Lower lobe of right lung (tissue), 2 donors: ENCODE measurements around the gene ADAMTS6. TPM values are rescaled to one million over a fixed set of nuclear protein-coding genes. Genes with fewer than 3 reads are reported as not detected.
"Not testable (repeated sequence)": the region's sequence is repeated elsewhere in the genome, so short reads cannot be mapped to it uniquely, and the experiment has no call there.

Experiments used
- ATAC-seq, 2 donors: fragments of 200-7000 bp; cut with Tn5 transposase; one replicate each; pipeline ENCODE4 v1.9.1; 2020 to 2022; ENCODE audit warnings: mild to moderate bottlenecking in 2 of 2, moderate library complexity in 2 of 2
- DNase-seq: peaks from one replicate; pipeline ENCODE4 v3.0.0-alpha.2; 2020
- H3K27ac ChIP-seq: fragments of 200-600 bp; one replicate; pipeline ENCODE4 v1.8.0; 2022
- H3K27me3 ChIP-seq: fragments of 200-600 bp; one replicate; pipeline ENCODE4 v1.8.0; 2022; ENCODE audit warnings: low read depth
- H3K36me3 ChIP-seq: fragments of 200-600 bp; one replicate; pipeline ENCODE4 v1.8.0; 2022; ENCODE audit warnings: mild to moderate bottlenecking
- H3K4me1 ChIP-seq: fragments of 200-600 bp; one replicate; pipeline ENCODE4 v1.8.0; 2022
- H3K4me3 ChIP-seq: fragments of 200-600 bp; one replicate; pipeline ENCODE4 v1.8.0; 2022; ENCODE audit warnings: mild to moderate bottlenecking
- H3K9me3 ChIP-seq: fragments of 200-600 bp; one replicate; pipeline ENCODE4 v1.8.0; 2022
- intact Hi-C: fragments of 100-400 bp; cut with DNase I; formaldehyde crosslinking; loops from one replicate; pipeline ENCODE4 v1.11.0; 2022
- total RNA-seq: library from RNA; stranded (reverse); fragmentation: NEBNext Ultra II Directional; extraction: Animal tissue kit (Norgen Biotek cat#: 25700); gene quantifications from one replicate; pipeline ENCODE4 v1.2.1, GENCODE V29; 2021
- TF ChIP-seq, protein P1 (sequence below): fragments of 200-600 bp; IDR thresholded peaks from one replicate; pipeline ENCODE4 v1.8.0; 2022; ENCODE audit warnings: antibody characterized with exemption, mild to moderate bottlenecking
- donor health status: DM: no; HTN: yes; CAD: no; lungs with severe emphysema.

ADAMTS6 gene
- total RNA-seq, 1 donor from 2014 or later = 3.0 TPM

DNA sequence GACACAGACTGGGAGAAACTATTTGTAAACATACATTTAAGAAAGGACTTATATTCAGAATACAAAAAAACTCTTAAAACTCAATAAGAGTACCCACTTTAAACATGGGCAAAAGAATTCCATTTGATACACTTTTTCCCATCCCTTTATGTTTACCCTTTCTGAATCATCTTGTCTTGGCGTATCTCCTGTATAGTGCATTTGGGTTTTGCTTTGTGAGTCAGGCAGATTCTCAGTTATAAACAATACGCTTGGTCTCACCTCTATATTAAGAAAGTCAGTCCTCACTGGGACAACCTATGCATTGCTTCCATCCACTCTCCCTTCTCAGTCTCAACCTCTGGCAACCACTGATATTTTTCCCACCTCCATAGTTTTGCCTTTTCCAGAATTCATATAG, 27.3 kb upstream of the ADAMTS6 start:
- intact Hi-C loops = no loop called here

DNA sequence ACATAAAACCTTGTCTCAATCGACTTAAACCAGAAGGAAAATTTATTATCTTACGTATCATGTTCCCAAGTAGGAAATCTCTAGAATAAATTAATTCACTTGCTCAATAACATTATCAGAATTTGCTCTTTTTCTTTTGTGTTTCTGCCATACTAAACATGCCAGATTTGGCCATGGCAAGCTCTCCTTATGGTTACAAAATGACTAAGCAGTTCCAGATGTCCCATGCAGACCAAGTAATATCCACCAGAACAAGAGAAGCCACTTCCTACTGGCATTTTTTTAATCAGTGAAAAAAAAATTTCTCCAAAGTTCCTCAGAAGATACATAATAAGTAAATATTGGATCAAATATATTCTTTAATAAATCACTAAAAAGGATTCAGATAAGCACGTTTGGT, 25.2 kb upstream of the ADAMTS6 start:
- Histone ChIP-seq H3K36me3 (no peaks in the 10 kb centered on the region), H3K27ac (no peak overlapping the region), H3K4me1 (no peaks in the 10 kb centered on the region), H3K27me3 (no peaks in the 10 kb centered on the region), H3K4me3 (no peak overlapping the region), H3K9me3 (no peaks in the 10 kb centered on the region)
- ATAC-seq (no peak), DNase-seq (no peak)
- intact Hi-C loops = no loop called here
- TF ChIP-seq, protein P1, sequence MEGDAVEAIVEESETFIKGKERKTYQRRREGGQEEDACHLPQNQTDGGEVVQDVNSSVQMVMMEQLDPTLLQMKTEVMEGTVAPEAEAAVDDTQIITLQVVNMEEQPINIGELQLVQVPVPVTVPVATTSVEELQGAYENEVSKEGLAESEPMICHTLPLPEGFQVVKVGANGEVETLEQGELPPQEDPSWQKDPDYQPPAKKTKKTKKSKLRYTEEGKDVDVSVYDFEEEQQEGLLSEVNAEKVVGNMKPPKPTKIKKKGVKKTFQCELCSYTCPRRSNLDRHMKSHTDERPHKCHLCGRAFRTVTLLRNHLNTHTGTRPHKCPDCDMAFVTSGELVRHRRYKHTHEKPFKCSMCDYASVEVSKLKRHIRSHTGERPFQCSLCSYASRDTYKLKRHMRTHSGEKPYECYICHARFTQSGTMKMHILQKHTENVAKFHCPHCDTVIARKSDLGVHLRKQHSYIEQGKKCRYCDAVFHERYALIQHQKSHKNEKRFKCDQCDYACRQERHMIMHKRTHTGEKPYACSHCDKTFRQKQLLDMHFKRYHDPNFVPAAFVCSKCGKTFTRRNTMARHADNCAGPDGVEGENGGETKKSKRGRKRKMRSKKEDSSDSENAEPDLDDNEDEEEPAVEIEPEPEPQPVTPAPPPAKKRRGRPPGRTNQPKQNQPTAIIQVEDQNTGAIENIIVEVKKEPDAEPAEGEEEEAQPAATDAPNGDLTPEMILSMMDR = no peak

More for the DNA sequence above, 27.3 kb upstream of the ADAMTS6 start:
- Histone ChIP-seq H3K36me3 (no peaks in the 10 kb centered on the region), H3K4me3 (no peak overlapping the region), H3K9me3 (no peaks in the 10 kb centered on the region), H3K27ac (no peak overlapping the region), H3K4me1 (no peaks in the 10 kb centered on the region), H3K27me3 (no peaks in the 10 kb centered on the region)
- DNase-seq (no peak), ATAC-seq (no peak)
- TF ChIP-seq, protein P1 = no peak

DNA sequence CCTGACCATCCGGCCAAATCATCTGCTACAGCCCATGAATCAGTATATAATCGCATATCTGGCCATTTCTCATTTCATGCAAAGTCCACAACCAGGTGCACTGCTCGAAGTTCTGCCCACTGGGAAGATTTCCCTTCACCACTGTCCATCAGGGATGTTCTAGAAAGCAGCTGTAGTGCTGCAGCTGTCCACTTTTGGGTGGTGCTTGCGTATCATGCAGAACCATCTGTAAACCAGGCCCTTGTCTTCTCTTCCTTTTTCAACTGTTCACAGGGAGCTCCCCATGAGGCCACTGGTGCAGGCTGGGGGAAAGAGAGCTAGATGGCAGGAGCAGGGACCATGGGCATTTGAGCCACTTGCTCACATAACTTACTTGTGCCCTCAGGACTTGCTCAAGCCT, 7.4 kb upstream of the ADAMTS6 start:
- no peak for ATAC-seq
- no peak overlapping the region for H3K4me3 ChIP-seq
- intact Hi-C loops = loop anchor here (10.0 kb wide), 1 partner anchor 674 kb away; no protein-coding TSS in a partner anchor
- TF ChIP-seq, protein P1 = no peak
- no peaks in the 10 kb centered on the region for H3K27me3 ChIP-seq
- H3K27ac ChIP-seq = no peak overlapping the region
- no peaks in the 10 kb centered on the region for H3K9me3 ChIP-seq
- DNase-seq = no peak
- no peaks in the 10 kb centered on the region for H3K36me3 ChIP-seq
- no peaks in the 10 kb centered on the region for H3K4me1 ChIP-seq

DNA sequence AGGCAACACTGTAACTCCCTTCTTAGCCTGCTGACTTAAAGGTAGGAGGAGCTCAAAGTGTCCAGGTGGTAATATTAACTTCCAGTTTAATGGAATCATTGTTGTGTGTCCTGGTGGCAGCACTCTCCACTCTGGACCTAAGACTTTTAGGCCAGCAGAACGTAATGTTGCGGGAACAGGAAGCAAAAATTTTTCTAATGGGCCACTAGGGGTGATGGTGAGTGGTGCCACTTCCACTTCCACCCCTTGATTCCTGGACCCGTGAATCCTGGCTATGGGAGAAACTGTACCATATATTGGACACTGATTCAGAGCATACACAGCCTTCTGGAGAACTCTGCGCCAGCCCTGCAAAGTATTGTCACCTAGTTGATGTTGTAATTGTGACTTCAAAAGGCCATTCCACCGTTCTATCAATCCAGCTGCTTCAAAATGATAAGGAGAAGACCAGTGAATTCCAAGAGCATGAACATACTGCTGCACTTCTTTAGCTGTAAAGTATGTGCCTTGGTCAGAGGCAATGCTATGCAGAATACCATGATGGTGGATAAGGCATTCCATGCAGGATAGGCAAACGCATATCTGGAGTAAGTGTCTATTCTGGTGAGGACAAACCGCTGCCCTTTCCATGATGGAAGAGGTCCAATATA, 6.4 kb upstream of the ADAMTS6 start:
- not testable (repeated sequence) for H3K27me3 ChIP-seq, H3K4me1 ChIP-seq, H3K4me3 ChIP-seq, H3K27ac ChIP-seq, H3K9me3 ChIP-seq, H3K36me3 ChIP-seq, DNase-seq, ATAC-seq
- intact Hi-C loops = loop anchor here (10.0 kb wide), 1 partner anchor 673 kb away; no protein-coding TSS in a partner anchor

DNA sequence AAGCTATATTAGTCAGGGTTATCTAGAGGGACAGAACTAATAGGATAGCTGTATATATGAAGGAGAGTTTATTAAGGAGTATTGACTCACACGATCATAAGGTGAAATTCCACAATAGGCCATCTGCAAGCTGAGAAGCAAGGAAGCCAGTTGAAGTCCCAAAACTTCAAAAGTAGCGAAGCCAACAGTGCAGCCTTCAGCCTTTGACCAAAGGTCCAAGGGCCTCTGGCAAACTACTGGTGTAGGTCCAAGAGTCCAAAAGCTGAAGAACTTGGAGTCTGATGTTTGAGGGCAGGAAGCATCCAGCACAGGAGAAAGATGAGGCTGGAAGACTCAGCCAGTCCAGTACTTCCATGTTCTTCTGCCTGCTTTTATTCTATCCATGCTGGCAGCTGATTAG, 5.1 kb upstream of the ADAMTS6 start:
- not testable (repeated sequence) for H3K4me1 ChIP-seq, H3K36me3 ChIP-seq, H3K27me3 ChIP-seq, H3K9me3 ChIP-seq, DNase-seq, H3K27ac ChIP-seq, H3K4me3 ChIP-seq, ATAC-seq
- intact Hi-C loops = loop anchor here (10.0 kb wide), 1 partner anchor 672 kb away; no protein-coding TSS in a partner anchor

DNA sequence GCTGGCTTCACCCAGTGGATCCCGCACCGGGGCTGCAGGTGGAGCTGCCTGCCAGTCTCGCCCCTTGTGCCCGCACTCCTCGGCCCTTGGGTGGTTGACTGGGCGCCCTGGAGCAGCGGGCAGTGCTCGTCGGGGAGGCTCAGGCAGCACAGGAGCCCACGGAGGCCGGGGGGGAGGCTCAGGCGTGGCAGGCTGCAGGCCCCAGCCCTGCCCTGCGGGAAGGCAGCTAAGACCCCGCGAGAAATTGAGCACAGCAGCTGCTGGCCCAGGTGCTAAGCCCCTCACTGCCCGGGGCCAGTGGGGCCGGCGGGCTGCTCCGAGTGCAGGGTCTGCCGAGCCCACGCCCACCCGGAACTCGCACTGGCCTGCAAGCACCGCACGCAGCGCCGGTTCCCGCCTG, 3.7 kb upstream of the ADAMTS6 start:
- no peaks in the 10 kb centered on the region for H3K36me3 ChIP-seq
- H3K27ac ChIP-seq = no peak overlapping the region
- H3K4me1 ChIP-seq = peaks cover 17% of the 10 kb centered on the region
- TF ChIP-seq, protein P1 = no peak
- DNase-seq = no peak
- no peaks in the 10 kb centered on the region for H3K27me3 ChIP-seq
- intact Hi-C loops = loop anchor here (10.0 kb wide), 1 partner anchor 671 kb away; no protein-coding TSS in a partner anchor
- no peak overlapping the region for H3K4me3 ChIP-seq
- H3K9me3 ChIP-seq = no peaks in the 10 kb centered on the region
- ATAC-seq = no peak
